Brain microvascular endothelial cell (primary cell): ENCODE measurements around the gene RPGRIP1.
A peak's percentile ranks its signal among the peaks of the same experiment; 100 is the strongest.

ENCODE experiments used
- DNase-seq: peaks from one replicate; pipeline ENCODE4 v3.0.0-alpha.2; 2020
- H3K27ac ChIP-seq: fragments of 250-450 bp; sonication (Bioruptor Pico); 2 replicates; pipeline ENCODE4 v1.5.1; 2020; ENCODE audit warnings: mild to moderate bottlenecking, moderate library complexity
- H3K27me3 ChIP-seq: fragments of 250-450 bp; sonication (Bioruptor Pico); replicated peaks from 2 replicates; pipeline ENCODE4 v1.5.1; 2020; ENCODE audit warnings: mild to moderate bottlenecking
- H3K36me3 ChIP-seq: fragments of 250-450 bp; sonication (Bioruptor Pico); replicated peaks from 2 replicates; pipeline ENCODE4 v1.5.1; 2020; ENCODE audit warnings: mild to moderate bottlenecking
- H3K4me3 ChIP-seq: 2 replicates; pipeline ENCODE4 v1.5.1; 2011; ENCODE audit warnings: low read depth, mild to moderate bottlenecking, control low read depth, low read length, moderate library complexity
- in situ Hi-C: cut with HindIII; loops from 2 replicates; pipeline ENCODE4 v1.10.0; 2017; ENCODE audit warnings: low sequenced_read_pairs, low pct_ligation_motif_present
- TF ChIP-seq, protein P1 (sequence below): IDR thresholded peaks from 2 replicates; pipeline ENCODE4 v1.5.1; 2011; ENCODE audit warnings: low read depth, mild to moderate bottlenecking, moderate library complexity, low read length, control low read depth, inconsistent platforms; ENCODE audit errors: missing control alignments

Gene RPGRIP1

DNA sequence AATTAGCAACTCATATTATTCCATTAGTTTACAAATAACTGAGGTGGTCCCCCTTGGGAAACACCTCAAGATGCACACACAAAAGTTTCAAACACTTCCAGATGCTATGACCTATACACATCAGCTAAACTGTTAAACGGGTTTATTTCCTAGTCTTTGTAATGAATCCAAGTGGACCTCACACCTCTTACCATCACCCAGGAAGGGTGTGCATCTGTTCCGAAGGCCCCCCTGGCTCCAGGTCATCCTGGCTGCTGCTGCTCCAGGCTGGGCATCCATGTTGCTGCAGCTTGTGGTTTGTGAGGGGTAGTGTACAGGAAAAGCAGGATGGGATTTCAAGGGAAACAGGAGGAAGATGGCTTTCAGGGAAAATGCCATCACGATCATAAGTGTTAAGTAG is 17.5 kb upstream of the RPGRIP1 start:
- H3K27me3 ChIP-seq: no peaks in the 10 kb centered on the region
- no peak overlapping the region for H3K27ac ChIP-seq
- TF ChIP-seq, protein P1, sequence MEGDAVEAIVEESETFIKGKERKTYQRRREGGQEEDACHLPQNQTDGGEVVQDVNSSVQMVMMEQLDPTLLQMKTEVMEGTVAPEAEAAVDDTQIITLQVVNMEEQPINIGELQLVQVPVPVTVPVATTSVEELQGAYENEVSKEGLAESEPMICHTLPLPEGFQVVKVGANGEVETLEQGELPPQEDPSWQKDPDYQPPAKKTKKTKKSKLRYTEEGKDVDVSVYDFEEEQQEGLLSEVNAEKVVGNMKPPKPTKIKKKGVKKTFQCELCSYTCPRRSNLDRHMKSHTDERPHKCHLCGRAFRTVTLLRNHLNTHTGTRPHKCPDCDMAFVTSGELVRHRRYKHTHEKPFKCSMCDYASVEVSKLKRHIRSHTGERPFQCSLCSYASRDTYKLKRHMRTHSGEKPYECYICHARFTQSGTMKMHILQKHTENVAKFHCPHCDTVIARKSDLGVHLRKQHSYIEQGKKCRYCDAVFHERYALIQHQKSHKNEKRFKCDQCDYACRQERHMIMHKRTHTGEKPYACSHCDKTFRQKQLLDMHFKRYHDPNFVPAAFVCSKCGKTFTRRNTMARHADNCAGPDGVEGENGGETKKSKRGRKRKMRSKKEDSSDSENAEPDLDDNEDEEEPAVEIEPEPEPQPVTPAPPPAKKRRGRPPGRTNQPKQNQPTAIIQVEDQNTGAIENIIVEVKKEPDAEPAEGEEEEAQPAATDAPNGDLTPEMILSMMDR: no peak
- in situ Hi-C loops: no loop called here
- peaks cover 60% of the 10 kb centered on the region for H3K36me3 ChIP-seq
- no peak overlapping the region for H3K4me3 ChIP-seq
- no peak for DNase-seq

DNA sequence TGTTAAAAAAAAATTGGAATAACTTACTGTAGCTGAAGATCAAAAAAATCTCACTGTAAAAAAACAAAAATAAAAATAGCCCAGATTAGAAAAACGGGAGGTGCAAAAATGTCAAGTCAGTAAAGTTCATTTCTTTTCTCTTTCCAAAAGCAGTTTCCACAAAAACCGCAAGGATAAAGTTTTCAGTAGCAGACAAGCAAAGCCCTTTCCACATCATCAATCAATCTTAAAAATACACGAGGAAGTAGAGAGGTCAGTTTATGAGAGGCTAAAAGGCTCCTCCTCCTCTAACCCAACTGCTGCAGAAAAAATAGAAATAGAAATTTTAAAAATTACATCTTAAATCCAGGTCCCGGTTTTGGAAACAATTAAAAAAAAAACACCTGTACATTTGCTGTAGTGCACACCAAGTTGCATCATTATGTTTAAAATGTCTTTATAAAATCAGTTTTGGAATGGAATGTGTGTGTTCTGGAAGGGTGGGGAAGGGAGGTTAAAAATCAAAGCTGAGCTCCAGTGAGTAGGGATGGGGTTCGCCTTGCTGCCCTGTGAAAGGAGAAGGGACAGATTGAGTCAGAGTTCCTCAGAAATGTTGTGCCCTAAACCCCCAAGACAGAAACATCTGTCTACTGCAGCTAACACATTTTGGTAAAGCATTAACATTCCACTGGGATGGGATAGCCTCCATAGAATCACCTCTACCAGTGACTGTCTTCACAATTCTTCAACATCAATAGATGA is 16.4 kb upstream of the RPGRIP1 start:
- TF ChIP-seq, protein P1: no peak
- peak overlapping the region; percentile 54 for H3K27ac ChIP-seq
- H3K27me3 ChIP-seq: no peaks in the 10 kb centered on the region
- in situ Hi-C loops: no loop called here
- no peak for DNase-seq
- peaks cover 66% of the 10 kb centered on the region for H3K36me3 ChIP-seq
- H3K4me3 ChIP-seq: peak overlapping the region; percentile 18

DNA sequence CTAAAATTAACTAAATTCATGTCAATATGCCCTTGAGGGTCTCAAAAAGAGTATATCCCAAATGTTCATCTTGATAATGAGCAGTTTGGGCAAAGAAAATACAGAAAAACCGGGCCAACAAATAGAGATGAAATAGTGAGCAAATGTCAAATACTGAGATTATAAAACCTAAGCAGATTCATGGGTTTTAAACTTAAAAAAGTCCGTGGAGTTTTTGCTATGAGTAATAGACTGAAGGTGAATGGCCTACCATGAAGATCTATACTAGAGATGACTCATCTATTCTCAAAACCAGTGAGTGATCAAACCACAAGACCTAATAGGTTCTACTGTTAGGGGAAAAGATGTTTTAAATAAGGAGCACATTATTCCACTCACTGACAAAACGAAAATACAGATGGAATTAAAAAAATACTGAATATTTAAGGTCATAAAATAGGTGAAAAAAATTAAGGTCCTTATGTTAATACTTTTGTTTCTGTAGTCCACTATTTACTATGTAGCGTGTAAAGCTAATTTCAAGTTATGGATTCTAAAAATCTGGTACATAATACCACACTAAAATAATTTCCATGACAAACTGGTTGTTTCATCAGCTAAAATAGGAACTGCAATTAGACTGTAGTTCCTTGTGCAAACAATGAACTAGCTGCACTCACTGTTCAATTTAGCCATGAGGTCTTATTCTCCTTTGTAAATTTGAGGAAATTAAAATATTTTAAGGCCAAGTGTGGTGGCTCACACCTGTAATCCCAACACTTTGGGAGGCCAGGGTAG is 15.7 kb upstream of the RPGRIP1 start:
- H3K4me3 ChIP-seq: peak overlapping the region; percentile 18
- TF ChIP-seq, protein P1: no peak
- no peaks in the 10 kb centered on the region for H3K27me3 ChIP-seq
- H3K27ac ChIP-seq: peak overlapping the region; percentile 54
- DNase-seq: no peak
- peaks cover 60% of the 10 kb centered on the region for H3K36me3 ChIP-seq
- in situ Hi-C loops: no loop called here

DNA sequence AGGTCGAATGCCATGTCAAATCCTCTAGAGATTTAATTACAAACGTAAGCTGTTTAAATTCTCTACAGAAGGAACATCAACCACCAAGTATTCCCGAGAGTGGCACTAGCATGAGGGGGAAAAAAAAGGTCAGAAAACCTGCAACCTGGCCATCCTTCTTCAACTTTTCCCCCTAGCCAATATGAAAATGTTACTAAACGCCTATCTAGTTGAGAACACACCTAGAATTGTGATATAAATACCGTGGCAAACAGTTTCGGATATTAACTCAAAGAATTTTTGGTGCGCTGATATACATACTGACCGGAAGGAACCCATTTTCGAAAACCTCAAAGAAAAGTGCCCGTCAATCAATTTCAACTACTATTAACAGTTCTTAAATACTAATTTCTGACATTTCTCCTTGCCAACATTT is 12.4 kb upstream of the RPGRIP1 start:
- Histone ChIP-seq H3K4me3 (peak overlapping the region; percentile 99), H3K27me3 (no peaks in the 10 kb centered on the region), H3K27ac (peak overlapping the region; percentile 89), H3K36me3 (peaks cover 42% of the 10 kb centered on the region)
- in situ Hi-C loops: no loop called here
- TF ChIP-seq, protein P1: no peak
- DNase-seq: no peak

DNA sequence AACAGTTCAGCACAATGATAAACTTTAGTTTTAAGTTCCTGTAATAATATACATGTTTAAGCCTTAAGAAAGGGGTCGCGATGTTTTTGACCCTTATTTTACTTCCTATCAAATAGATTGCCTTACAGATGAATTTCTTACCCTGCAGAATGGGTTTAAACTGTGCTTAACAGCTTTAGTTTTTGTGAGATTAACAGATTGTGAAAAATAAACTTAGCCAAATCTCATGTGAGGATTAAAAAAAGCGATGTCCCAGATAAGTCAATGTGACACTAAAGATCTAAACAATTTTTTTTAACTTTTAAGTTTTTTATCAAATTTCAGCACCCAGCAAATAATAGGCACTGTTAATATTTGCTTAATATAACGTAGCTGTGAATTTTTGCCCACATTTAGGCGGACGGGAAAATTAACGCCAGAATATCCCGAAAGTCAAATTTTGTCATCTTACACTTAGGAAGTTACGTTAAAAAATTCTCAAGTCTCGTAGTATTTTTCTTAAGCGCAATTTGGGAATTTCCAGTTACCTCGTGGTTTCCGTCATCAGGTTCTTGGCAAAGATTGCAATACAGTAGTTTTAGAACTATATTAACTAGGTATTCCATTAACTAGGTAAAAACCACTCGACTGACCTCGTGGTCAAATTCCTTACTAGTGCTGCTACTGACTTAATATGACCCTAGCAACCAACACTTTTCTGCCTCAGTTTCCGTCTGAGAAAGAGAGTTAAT is 11.8 kb upstream of the RPGRIP1 start:
- DNase-seq: no peak
- peak overlapping the region; percentile 89 for H3K27ac ChIP-seq

More for the DNA sequence above, 11.8 kb upstream of the RPGRIP1 start:
- Histone ChIP-seq H3K36me3 (peaks cover 37% of the 10 kb centered on the region), H3K27me3 (no peaks in the 10 kb centered on the region), H3K4me3 (peak overlapping the region; percentile 99)
- TF ChIP-seq, protein P1: no peak
- in situ Hi-C loops: no loop called here
